Sigmoid colon (tissue), 7 donors: ENCODE measurements around the gene TMEM63A. TPM values are rescaled to one million over a fixed set of nuclear protein-coding genes. Genes with fewer than 3 reads are reported as not detected.

Experiments used
- DNase-seq: peaks from one replicate; pipeline ENCODE4 v3.0.0-alpha.2; 2019
- H3K27ac ChIP-seq, 4 donors: fragments of 200-600 bp; sonication (generic); one replicate each; pipeline ENCODE4 v1.5.1; 2016 to 2019; ENCODE audit warnings: mild to moderate bottlenecking in 1 of 4
- H3K27me3 ChIP-seq, 3 donors: fragments of 200-600 bp; sonication (generic); one replicate each; pipeline ENCODE4 v1.5.1; 2019; ENCODE audit warnings: mild to moderate bottlenecking in 1 of 3
- H3K36me3 ChIP-seq, 4 donors: fragments of 200-600 bp; sonication (generic); one replicate each; pipeline ENCODE4 v1.5.1; 2016 to 2019
- H3K4me1 ChIP-seq, 4 donors: fragments of 200-600 bp; sonication (generic); one replicate each; pipeline ENCODE4 v1.5.1; 2017 to 2019
- H3K4me3 ChIP-seq, 4 donors: fragments of 200-600 bp; sonication (generic); one replicate each; pipeline ENCODE4 v1.5.1; 2017 to 2019; ENCODE audit warnings: mild to moderate bottlenecking in 2 of 4, moderate library complexity in 1 of 4
- H3K9me3 ChIP-seq, 4 donors: fragments of 200-600 bp in 3 of 4; sonication (generic) in 3 of 4; one replicate each; pipeline versions ENCODE4 v1.5.1 to v1.6.1; 2013 to 2019
- CTCF ChIP-seq, 4 experiments: fragments of 450-650 bp in 3 of 4; fragments of 200-600 bp in 1 of 4; IDR thresholded peaks; one replicate each; pipeline ENCODE4 v1.5.1; 2016 to 2019; ENCODE audit warnings: antibody characterized with exemption in 4 of 4, mild to moderate bottlenecking in 3 of 4, moderate library complexity in 2 of 4
- EP300 ChIP-seq, 4 donors: sonication (generic); formaldehyde crosslinking; IDR thresholded peaks; one replicate each; pipeline ENCODE4 v1.6.1; 2017; ENCODE audit warnings: antibody characterized with exemption in 4 of 4
- POLR2A ChIP-seq, 2 donors: fragments of 450-650 bp; IDR thresholded peaks; one replicate each; pipeline ENCODE4 v1.6.1; 2016; ENCODE audit warnings: antibody characterized with exemption in 2 of 2, mild to moderate bottlenecking in 2 of 2, moderate library complexity in 2 of 2
- POLR2AphosphoS5 ChIP-seq, 4 donors: sonication (generic); formaldehyde crosslinking; IDR thresholded peaks; one replicate each; pipeline ENCODE4 v1.6.1; 2017; ENCODE audit warnings: antibody characterized with exemption in 4 of 4
- WGBS, 2 donors: extraction: QIAGEN DNeasy Blood & Tissue Kit; methylation state at CpG; one replicate each; pipeline ENCODE4 v1.1.7; 2013; 5-methylcytosine and 5-hydroxymethylcytosine counted together
- intact Hi-C: fragments of 100-400 bp; cut with DNase I; formaldehyde crosslinking; loops from one replicate; pipeline ENCODE4 v1.15.1; 2023
- polyA plus RNA-seq, 3 donors: library from polyadenylated mRNA; stranded (reverse); fragments of 200-250 nt; gene quantifications; one replicate each; pipeline ENCODE4 v1.2.3, GENCODE V29; 2013
- total RNA-seq, 4 donors: library from RNA; depleted of rRNA; stranded (reverse); fragments of >200 nt; gene quantifications; one replicate each; pipeline ENCODE4 v1.1.0, GENCODE V29; 2016
- donor health status: healthy with polysubstance abuse.
- donor health status: Bipolar disorder and iron deficiency.
- donor health status: healthy.

TMEM63A gene
- total and polyA plus RNA-seq, 7 donors, result 3.0 to 103 (median 35.9) TPM

DNA sequence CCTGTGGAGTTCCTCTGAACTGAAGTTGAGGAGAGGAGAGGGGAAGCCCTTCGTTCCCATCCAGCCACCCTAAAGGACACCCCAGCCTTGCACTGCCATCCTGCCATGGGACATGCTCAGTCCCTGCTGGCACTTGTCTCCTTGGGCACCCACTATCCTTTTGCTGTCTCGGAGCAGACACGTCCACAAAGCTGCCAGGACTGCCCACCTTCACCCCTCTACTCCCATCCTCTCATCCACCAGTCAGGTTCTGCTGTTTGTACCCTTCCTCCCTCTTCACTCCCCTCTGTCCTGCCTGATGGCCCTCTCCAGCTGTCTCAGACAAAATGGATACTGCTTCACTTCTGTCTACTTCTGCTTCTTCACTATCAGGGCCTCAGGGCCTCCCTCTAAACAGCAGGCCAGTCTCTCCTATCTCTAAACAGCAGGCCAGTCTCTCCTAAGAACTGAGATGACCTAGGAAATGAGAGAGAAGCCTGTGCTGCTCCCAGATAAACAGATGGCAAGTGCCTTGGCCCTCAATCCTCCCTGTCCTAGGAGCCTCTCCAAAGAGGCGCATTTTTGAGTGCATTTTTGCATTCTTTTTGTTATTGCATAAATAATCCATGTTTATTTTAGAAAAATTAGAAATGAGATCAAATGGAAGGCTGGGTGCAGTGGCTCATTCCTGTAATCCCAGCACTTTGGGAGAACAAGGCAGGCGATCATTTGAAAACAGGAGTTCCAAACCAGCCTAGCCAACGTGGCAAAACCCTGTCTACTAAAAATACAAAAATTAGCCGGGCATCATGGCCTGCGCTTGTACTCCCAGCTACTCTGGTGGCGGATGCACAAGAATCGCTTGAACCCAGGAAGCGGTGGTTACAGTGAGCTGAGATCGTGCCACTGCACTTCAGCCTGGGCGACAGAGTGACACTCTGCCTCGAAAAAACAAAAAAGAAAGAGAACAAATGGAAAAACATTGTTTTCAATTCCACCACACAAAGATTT is 46.3 kb upstream of the TMEM63A start:
- Histone ChIP-seq H3K36me3 (no peaks in the 10 kb centered on the region), H3K27me3 (no peaks in the 10 kb centered on the region), H3K4me1 (peaks cover 0 to 5% (median 4%) of the 10 kb centered on the region in 4 donors), H3K27ac (no peak overlapping the region), H3K9me3 (no peaks in the 10 kb centered on the region), H3K4me3 (no peak overlapping the region)
- WGBS, 2 donors, result 85 to 86% methylated on average over 14 of the region's 14 CpGs
- DNase-seq, result no peak
- intact Hi-C loops, result no loop called here
- TF ChIP-seq POLR2A (IDR thresholded peaks at IDR 0.05) (no peak), EP300 (IDR thresholded peaks at IDR 0.05) (no peak), CTCF (IDR thresholded peaks at IDR 0.05) (no peak), POLR2AphosphoS5 (IDR thresholded peaks at IDR 0.05) (no peak)

GRCh38 chr1:225926551-225927113 is 44.5 kb upstream of the TMEM63A start:
- intact Hi-C loops, result no loop called here
- Histone ChIP-seq H3K9me3 (no peaks in the 10 kb centered on the region), H3K4me1 (peaks cover 0 to 24% (median 20%) of the 10 kb centered on the region in 4 donors), H3K27ac (no peak overlapping the region), H3K27me3 (no peaks in the 10 kb centered on the region), H3K4me3 (no peak overlapping the region), H3K36me3 (peaks cover 0 to 8% (median 6%) of the 10 kb centered on the region in 4 donors)
- WGBS, 2 donors, result 85 to 96% methylated on average over 3 of the region's 3 CpGs
- TF ChIP-seq CTCF (IDR thresholded peaks at IDR 0.05) (no peak), POLR2A (IDR thresholded peaks at IDR 0.05) (no peak), POLR2AphosphoS5 (IDR thresholded peaks at IDR 0.05) (no peak), EP300 (IDR thresholded peaks at IDR 0.05) (no peak)
- DNase-seq, result no peak

GRCh38 chr1:225923692-225924555 is 41.7 kb upstream of the TMEM63A start, which contains the start of gene PYCR2:
Gene PYCR2, minus strand, starts transcription at chr1:225924250. Its CDS starts 140 bp downstream, at chr1:225924110.
- Histone ChIP-seq H3K36me3 (peaks cover 0 to 18% (median 10%) of the 10 kb centered on the region in 4 donors), H3K4me1 (peaks cover 0 to 37% (median 34%) of the 10 kb centered on the region in 4 donors), H3K4me3 (peak within 1 kb of the TSS; percentile 72 to 96 (median 79)), H3K27ac (peak within 1 kb of the TSS; percentile 90 to 96 (median 93)), H3K9me3 (no peaks in the 10 kb centered on the region), H3K27me3 (no peaks in the 10 kb centered on the region)
- intact Hi-C loops, result loop anchor here (2.0 to 5.0 kb wide), 6 partner anchors 41 to 497 kb away; partner anchors contain the start of genes H3-3A, LBR, SDE2 and SRP9
- whole genome bisulfite sequencing, 2 donors, result 0% methylated on average over 80 of the region's 80 CpGs
- peak; percentile 73 for TF ChIP-seq POLR2A (IDR thresholded peaks at IDR 0.05)
- TF ChIP-seq POLR2AphosphoS5 (IDR thresholded peaks at IDR 0.05), result peak; percentile 84 to 97 (median 94)
- no peak for TF ChIP-seq CTCF (IDR thresholded peaks at IDR 0.05)
- peak; percentile 98 for DNase-seq

DNA sequence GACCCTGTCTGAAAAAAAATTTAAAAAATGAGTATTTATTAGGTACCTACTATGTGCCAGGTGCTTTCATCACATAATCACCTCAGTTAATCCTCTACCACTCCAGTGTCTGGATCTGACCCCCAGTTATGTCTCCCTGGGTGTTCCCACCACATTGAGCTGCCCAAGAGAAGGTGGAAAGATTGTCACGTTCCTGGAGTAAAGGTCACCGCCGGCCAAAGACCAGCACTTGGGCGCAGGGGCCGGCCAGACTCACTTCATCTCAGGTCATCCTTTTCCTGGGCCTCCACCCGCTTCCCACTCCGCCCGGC is 41.2 kb upstream of the TMEM63A start:
- Histone ChIP-seq H3K27me3 (no peaks in the 10 kb centered on the region), H3K4me1 (peaks cover 0 to 37% (median 34%) of the 10 kb centered on the region in 4 donors), H3K4me3 (peak overlapping the region; percentile 72 to 96 (median 79)), H3K27ac (peak overlapping the region; percentile 90 to 96 (median 93)), H3K9me3 (no peaks in the 10 kb centered on the region), H3K36me3 (peaks cover 0 to 24% (median 10%) of the 10 kb centered on the region in 4 donors)
- intact Hi-C loops, result loop anchor here (5.0 kb wide), 4 partner anchors 54 to 496 kb away; partner anchors contain the start of genes H3-3A, LBR and SRP9
- no peak for DNase-seq
- WGBS, 2 donors, result 0 to 2% methylated on average over 8 of the region's 8 CpGs
- TF ChIP-seq EP300 (IDR thresholded peaks at IDR 0.05) (no peak), CTCF (IDR thresholded peaks at IDR 0.05) (no peak), POLR2A (IDR thresholded peaks at IDR 0.05) (no peak), POLR2AphosphoS5 (IDR thresholded peaks at IDR 0.05) (no peak)
